Panc1 (cell line): ENCODE results near the gene HABP2. TPM values are rescaled to one million over a fixed set of nuclear protein-coding genes. Genes with fewer than 3 reads are reported as not detected.

Source experiments
- ATAC-seq: fragments of 200-7000 bp; cut with Tn5 transposase; 2 replicates; pipeline ENCODE4 v1.9.1; 2020; ENCODE audit warnings: mild to moderate bottlenecking, moderate library complexity
- BruUV-seq: library from RNA; stranded (reverse); fragments of 400-500 nt; replicated peaks from 2 replicates; lab custom pipeline; 2021; lab: Mats Ljungman, UMichigan
- CTCF ChIA-PET: fragments of 300-600 bp; sonication (Branson Sonifier 250); formaldehyde crosslinking; loops from one replicate; lab custom pipeline; 2022; ENCODE audit warnings: antibody characterized with exemption; lab: Charles Lee
- POLR2A ChIA-PET: fragments of 300-600 bp; sonication (Branson Sonifier 250); formaldehyde crosslinking; loops from one replicate; lab custom pipeline; 2022; ENCODE audit warnings: antibody characterized with exemption; lab: Charles Lee
- DNase-seq: peaks from one replicate; pipeline ENCODE4 v3.0.0-alpha.2; 2010; ENCODE audit warnings: low read depth, low spot score
- H3K27ac ChIP-seq: 2 replicates; pipeline ENCODE4 v1.5.1; 2011; ENCODE audit warnings: mild to moderate bottlenecking, low read length, inconsistent platforms
- H3K27me3 ChIP-seq: fragments of 200-500 bp; sonication (Bioruptor generic); 2 replicates; pipeline ENCODE4 v1.6.0; 2014; ENCODE audit warnings: low read length, inconsistent platforms; ENCODE audit not compliant: control insufficient read depth, insufficient read depth
- H3K36me3 ChIP-seq: fragments of 200-500 bp; sonication (Bioruptor generic); 2 replicates; pipeline ENCODE4 v1.5.1; 2014; ENCODE audit warnings: inconsistent platforms, mild to moderate bottlenecking, low read length, moderate library complexity; ENCODE audit not compliant: control insufficient read depth, insufficient read depth
- H3K4me1 ChIP-seq: 2 replicates; pipeline ENCODE4 v1.5.1; 2011; ENCODE audit warnings: inconsistent platforms, mild to moderate bottlenecking, low read length, moderate library complexity; ENCODE audit not compliant: control insufficient read depth, insufficient read depth
- H3K4me3 ChIP-seq, 2 experiments: 2 replicates each; pipeline ENCODE4 v1.5.1; 2011 to 2012; ENCODE audit warnings: low read depth in 2 of 2, low read length in 2 of 2, mild to moderate bottlenecking in 2 of 2, inconsistent platforms in 1 of 2, moderate library complexity in 1 of 2
- H3K9me3 ChIP-seq: fragments of 200-500 bp; sonication (Bioruptor generic); 2 replicates; pipeline ENCODE4 v1.5.1; 2014; ENCODE audit warnings: low read depth, mild to moderate bottlenecking, inconsistent platforms, low read length, moderate library complexity; ENCODE audit not compliant: control insufficient read depth, insufficient read depth
- POLR2AphosphoS5 ChIP-seq: IDR thresholded peaks from 2 replicates; pipeline ENCODE4 v1.6.1; 2012; ENCODE audit warnings: mild to moderate bottlenecking, low read depth, low read length, moderate library complexity
- SIN3A ChIP-seq: IDR thresholded peaks from 2 replicates; pipeline ENCODE4 v1.6.1; 2012; ENCODE audit warnings: low read depth, mild to moderate bottlenecking, low read length, moderate library complexity, borderline replicate concordance; ENCODE audit not compliant: insufficient read depth
- TCF7L2 ChIP-seq: IDR thresholded peaks from 2 replicates; pipeline ENCODE4 v1.6.1; 2011; ENCODE audit warnings: mild to moderate bottlenecking, low read depth, low read length, inconsistent platforms
- in situ Hi-C: cut with HindIII; loops from 2 replicates; pipeline ENCODE4 v1.10.0; 2016; ENCODE audit warnings: low sequenced_read_pairs, low pct_unique_long_range_greater_than_20kb
- intact Hi-C: fragments of 100-400 bp; cut with micrococcal nuclease; formaldehyde crosslinking; loops from one replicate; pipeline ENCODE4 v1.10.0; 2022; ENCODE audit not compliant: unreplicated experiment
- total RNA-seq: library from RNA; stranded (reverse); gene quantifications from one replicate; pipeline ENCODE4 v1.2.1, GENCODE V29; 2021; ENCODE audit not compliant: unreplicated experiment
- TF ChIP-seq, protein P1 (sequence below): fragments of 450-650 bp; IDR thresholded peaks from 2 replicates; pipeline ENCODE4 v1.5.1; 2017; ENCODE audit warnings: mild to moderate bottlenecking
- TF ChIP-seq, protein P2 (sequence below), 2 experiments: IDR thresholded peaks; 2 replicates each; pipeline ENCODE4 v1.6.1; 2011 to 2012; ENCODE audit warnings: low read depth in 2 of 2, control low read depth in 1 of 2, low read length in 1 of 2, mild to moderate bottlenecking in 1 of 2, moderate library complexity in 1 of 2; ENCODE audit not compliant: insufficient read depth in 1 of 2

Gene HABP2
- total RNA-seq, 1 experiment from 2014 or later = 0.13 TPM

GRCh38 chr10:113511419-113511818 is 41.4 kb upstream of the HABP2 start:
- Histone ChIP-seq H3K4me1 (no peaks in the 10 kb centered on the region), H3K27ac (no peak overlapping the region), H3K36me3 (no peaks in the 10 kb centered on the region), H3K27me3 (no peaks in the 10 kb centered on the region; the same call in 1 of the 2 replicates), H3K9me3 (0 out of 2 replicates have a peak, but pooled peaks cover 5% of the 10 kb centered on the region), H3K4me3 (no peak overlapping the region)
- DNase-seq (no peak), ATAC-seq (no peak)
- POLR2A ChIA-PET = no interaction called here
- TF ChIP-seq TCF7L2 = no peak
- TF ChIP-seq, protein P1, sequence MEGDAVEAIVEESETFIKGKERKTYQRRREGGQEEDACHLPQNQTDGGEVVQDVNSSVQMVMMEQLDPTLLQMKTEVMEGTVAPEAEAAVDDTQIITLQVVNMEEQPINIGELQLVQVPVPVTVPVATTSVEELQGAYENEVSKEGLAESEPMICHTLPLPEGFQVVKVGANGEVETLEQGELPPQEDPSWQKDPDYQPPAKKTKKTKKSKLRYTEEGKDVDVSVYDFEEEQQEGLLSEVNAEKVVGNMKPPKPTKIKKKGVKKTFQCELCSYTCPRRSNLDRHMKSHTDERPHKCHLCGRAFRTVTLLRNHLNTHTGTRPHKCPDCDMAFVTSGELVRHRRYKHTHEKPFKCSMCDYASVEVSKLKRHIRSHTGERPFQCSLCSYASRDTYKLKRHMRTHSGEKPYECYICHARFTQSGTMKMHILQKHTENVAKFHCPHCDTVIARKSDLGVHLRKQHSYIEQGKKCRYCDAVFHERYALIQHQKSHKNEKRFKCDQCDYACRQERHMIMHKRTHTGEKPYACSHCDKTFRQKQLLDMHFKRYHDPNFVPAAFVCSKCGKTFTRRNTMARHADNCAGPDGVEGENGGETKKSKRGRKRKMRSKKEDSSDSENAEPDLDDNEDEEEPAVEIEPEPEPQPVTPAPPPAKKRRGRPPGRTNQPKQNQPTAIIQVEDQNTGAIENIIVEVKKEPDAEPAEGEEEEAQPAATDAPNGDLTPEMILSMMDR = no peak
- TF ChIP-seq SIN3A = no peak
- TF ChIP-seq, protein P2, sequence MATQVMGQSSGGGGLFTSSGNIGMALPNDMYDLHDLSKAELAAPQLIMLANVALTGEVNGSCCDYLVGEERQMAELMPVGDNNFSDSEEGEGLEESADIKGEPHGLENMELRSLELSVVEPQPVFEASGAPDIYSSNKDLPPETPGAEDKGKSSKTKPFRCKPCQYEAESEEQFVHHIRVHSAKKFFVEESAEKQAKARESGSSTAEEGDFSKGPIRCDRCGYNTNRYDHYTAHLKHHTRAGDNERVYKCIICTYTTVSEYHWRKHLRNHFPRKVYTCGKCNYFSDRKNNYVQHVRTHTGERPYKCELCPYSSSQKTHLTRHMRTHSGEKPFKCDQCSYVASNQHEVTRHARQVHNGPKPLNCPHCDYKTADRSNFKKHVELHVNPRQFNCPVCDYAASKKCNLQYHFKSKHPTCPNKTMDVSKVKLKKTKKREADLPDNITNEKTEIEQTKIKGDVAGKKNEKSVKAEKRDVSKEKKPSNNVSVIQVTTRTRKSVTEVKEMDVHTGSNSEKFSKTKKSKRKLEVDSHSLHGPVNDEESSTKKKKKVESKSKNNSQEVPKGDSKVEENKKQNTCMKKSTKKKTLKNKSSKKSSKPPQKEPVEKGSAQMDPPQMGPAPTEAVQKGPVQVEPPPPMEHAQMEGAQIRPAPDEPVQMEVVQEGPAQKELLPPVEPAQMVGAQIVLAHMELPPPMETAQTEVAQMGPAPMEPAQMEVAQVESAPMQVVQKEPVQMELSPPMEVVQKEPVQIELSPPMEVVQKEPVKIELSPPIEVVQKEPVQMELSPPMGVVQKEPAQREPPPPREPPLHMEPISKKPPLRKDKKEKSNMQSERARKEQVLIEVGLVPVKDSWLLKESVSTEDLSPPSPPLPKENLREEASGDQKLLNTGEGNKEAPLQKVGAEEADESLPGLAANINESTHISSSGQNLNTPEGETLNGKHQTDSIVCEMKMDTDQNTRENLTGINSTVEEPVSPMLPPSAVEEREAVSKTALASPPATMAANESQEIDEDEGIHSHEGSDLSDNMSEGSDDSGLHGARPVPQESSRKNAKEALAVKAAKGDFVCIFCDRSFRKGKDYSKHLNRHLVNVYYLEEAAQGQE (IDR thresholded peaks at IDR 0.05; ENCODE audit: insufficient read depth in 1 of 2, low read depth in 2 of 2, low read length in 1 of 2) = no peak
- no peak for TF ChIP-seq POLR2AphosphoS5
- intact Hi-C loops = no loop called here
- CTCF ChIA-PET = interaction anchor here (0.8 kb wide), 1 partner anchor 9 kb away, joined by 4 read pairs; no protein-coding TSS in a partner anchor
- BruUV-seq = no TSS peak
- in situ Hi-C loops = no loop called here

GRCh38 chr10:113515161-113515560 is 37.7 kb upstream of the HABP2 start:
- H3K27ac ChIP-seq = no peak overlapping the region
- BruUV-seq = no TSS peak
- no peaks in the 10 kb centered on the region for H3K4me1 ChIP-seq
- ChIA-PET CTCF (no interaction called here), POLR2A (no interaction called here)
- H3K27me3 ChIP-seq = no peaks in the 10 kb centered on the region
- in situ Hi-C loops = no loop called here
- intact Hi-C loops = no loop called here
- no peak overlapping the region for H3K4me3 ChIP-seq
- TF ChIP-seq POLR2AphosphoS5 (no peak), TCF7L2 (no peak), SIN3A (no peak)
- TF ChIP-seq, protein P1 = no peak
- TF ChIP-seq, protein P2 (IDR thresholded peaks at IDR 0.05; ENCODE audit: insufficient read depth in 1 of 2, low read depth in 2 of 2, low read length in 1 of 2) = no peak
- H3K9me3 ChIP-seq = 0 out of 2 replicates have a peak, but pooled peaks cover 5% of the 10 kb centered on the region
- no peaks in the 10 kb centered on the region for H3K36me3 ChIP-seq
- no peak for ATAC-seq
- DNase-seq = no peak
